ENCODE results near the gene XYLT1. TPM values are rescaled to one million over a fixed set of nuclear protein-coding genes. Genes with fewer than 3 reads are reported as not detected.

XYLT1 gene
- total and polyA plus RNA-seq, 2 of the 13 experiments (the other 11 are each of a cell fraction or from before 2014, with no cell fraction given) = not detected

GRCh38 chr16:17275076-17276009 is 195.4 kb downstream of the XYLT1 start (continued):
- TF ChIP-seq ZBTB26 (CRISPR knock-in tag; IDR thresholded peaks at IDR 0.05; ENCODE audit: borderline replicate concordance) (peak; percentile 97), GATAD2A (CRISPR knock-in tag; IDR thresholded peaks at IDR 0.05) (peak; percentile 43; the same call in 1 of the 2 replicates), SP2 (CRISPR knock-in tag; IDR thresholded peaks at IDR 0.05) (no peak), SMARCE1 (IDR thresholded peaks at IDR 0.05; ENCODE audit: borderline replicate concordance) (no peak), ISX (CRISPR knock-in tag; conservative IDR thresholded peaks at IDR 0.05) (no peak), SOX5 (CRISPR knock-in tag; IDR thresholded peaks at IDR 0.05; ENCODE audit: borderline replicate concordance) (no peak), KLF9 (CRISPR knock-in tag; IDR thresholded peaks at IDR 0.05; ENCODE audit: low read depth) (no peak), PHF5A (CRISPR knock-in tag; IDR thresholded peaks at IDR 0.05; ENCODE audit: low read depth, unreplicated experiment) (no peak), ZNF737 (CRISPR knock-in tag; IDR thresholded peaks at IDR 0.05; ENCODE audit: borderline replicate concordance) (no peak), ELF4 (CRISPR knock-in tag; IDR thresholded peaks at IDR 0.05; ENCODE audit: borderline replicate concordance) (no peak), PAXIP1 (CRISPR knock-in tag; conservative IDR thresholded peaks at IDR 0.05) (peak; percentile 57), ZFP36L1 (CRISPR knock-in tag; IDR thresholded peaks at IDR 0.05) (no peak), ZNF768 (CRISPR knock-in tag; IDR thresholded peaks at IDR 0.05) (peak; percentile 68; the same call in 1 of the 2 replicates), PLRG1 (conservative IDR thresholded peaks at IDR 0.05) (no peak), MAF1 (CRISPR knock-in tag; IDR thresholded peaks at IDR 0.05; ENCODE audit: borderline replicate concordance) (no peak), ZNF318 (CRISPR knock-in tag; IDR thresholded peaks at IDR 0.05) (no peak)

All from HepG2 (cell line).